OCI-LY3 (cell line): ENCODE measurements around the gene FAM3C.

ENCODE experiments used
- CTCF ChIP-seq: fragments of 200-600, 300-600 bp; sonication (generic); IDR thresholded peaks from 2 replicates; pipeline ENCODE4 v1.5.1; 2014; ENCODE audit warnings: antibody characterized with exemption, low read length, low read depth
- EZH2phosphoT487 ChIP-seq: fragments of 200-600 bp; shearing (Covaris generic); IDR thresholded peaks from 2 replicates; pipeline ENCODE4 v1.6.1; 2018; ENCODE audit warnings: antibody characterized with exemption, mixed run types, low read depth

- TF ChIP-seq CTCF (no peak), EZH2phosphoT487 (no peak)
Measured at GRCh38 chr7:121406944-121407343, 10.8 kb upstream of the FAM3C start.
